NCI-H2081 (cell line): Measurements from ENCODE around the gene IFNA8.
"Not testable (repeated sequence)": the region's sequence is repeated elsewhere in the genome, so short reads cannot be mapped to it uniquely, and the experiment has no call there.

ENCODE experiments used
- DNase-seq, 2 experiments: peaks; one replicate each; lab custom pipeline; 2025; lab: John Stamatoyannopoulos, UW

IFNA8 gene

GRCh38 chr9:21428235-21428634 lies 19.3 kb downstream of the IFNA8 start:
- DNase-seq, result no peak

- no peak for DNase-seq
Measured at GRCh38 chr9:21429191-21429590, 20.3 kb downstream of the IFNA8 start.

- DNase-seq, result no peak
Measured at GRCh38 chr9:21432672-21433425, 23.9 kb downstream of the IFNA8 start.

GRCh38 chr9:21434202-21435014 lies 25.5 kb downstream of the IFNA8 start:
- peak; percentile 60 to 72 for DNase-seq

- peak in 1 of 2 experiments; percentile 7 for DNase-seq
Measured at GRCh38 chr9:21435015-21435383, 26.1 kb downstream of the IFNA8 start.

GRCh38 chr9:21440139-21440538 lies 31.2 kb downstream of the IFNA8 start, which contains the start of gene IFNA1:
IFNA1 (plus strand) TSS chr9:21440439; CDS start chr9:21440508, 69 bp downstream.
- no peak for DNase-seq

GRCh38 chr9:21443849-21444625 lies 35.1 kb downstream of the IFNA8 start:
- DNase-seq, result no peak

- not testable (repeated sequence) for DNase-seq
Measured at GRCh38 chr9:21449312-21449711, 40.4 kb downstream of the IFNA8 start.

GRCh38 chr9:21450733-21451394 lies 41.9 kb downstream of the IFNA8 start:
- DNase-seq, result no peak

GRCh38 chr9:21452681-21453080 lies 43.8 kb downstream of the IFNA8 start:
- no peak for DNase-seq

- DNase-seq, result no peak
Measured at GRCh38 chr9:21454149-21454548, 45.2 kb downstream of the IFNA8 start.

GRCh38 chr9:21455320-21455719 lies 46.4 kb downstream of the IFNA8 start:
- DNase-seq, result peak; percentile 4 to 22
